Neural crest cell (in vitro differentiated cells): ENCODE data around the gene RNF135. TPM values are rescaled to one million over a fixed set of nuclear protein-coding genes. Genes with fewer than 3 reads are reported as not detected.

Experiments used
- DNase-seq: peaks from one replicate; pipeline ENCODE4 v3.0.0; 2021; ENCODE audit warnings: low read depth, mixed read lengths, low spot score
- H3K27ac Mint-ChIP-seq: one replicate; pipeline ENCODE4 v1.8.0; 2021; ENCODE audit warnings: mild to moderate bottlenecking, mixed read lengths; ENCODE audit not compliant: unreplicated experiment
- H3K27me3 Mint-ChIP-seq: 2 replicates; pipeline ENCODE4 v1.8.0; 2021; ENCODE audit warnings: low read depth, mild to moderate bottlenecking, mixed read lengths
- H3K36me3 Mint-ChIP-seq: 2 replicates; pipeline ENCODE4 v1.8.0; 2021; ENCODE audit warnings: low read depth, mild to moderate bottlenecking, mixed read lengths
- H3K4me1 Mint-ChIP-seq: 2 replicates; pipeline ENCODE4 v1.8.0; 2021; ENCODE audit warnings: mixed read lengths
- H3K4me3 Mint-ChIP-seq: one replicate; pipeline ENCODE4 v1.8.0; 2021; ENCODE audit warnings: mild to moderate bottlenecking, mixed read lengths
- H3K9me3 Mint-ChIP-seq: 2 replicates; pipeline ENCODE4 v1.8.0; 2021; ENCODE audit warnings: mixed read lengths
- long read RNA-seq: library from polyadenylated mRNA; unstranded; transcript quantifications from one replicate; pipeline ENCODE4 v2.0.0, GENCODE V29; 2020
- total RNA-seq: library from RNA; stranded (reverse); gene quantifications from 2 replicates; pipeline ENCODE4 v1.2.1, GENCODE V29; 2021
- TF ChIP-seq, protein P1 (sequence below): fragments of 200-600 bp; sonication (generic); conservative IDR thresholded peaks from 2 replicates; pipeline ENCODE4 v1.5.0; 2021; ENCODE audit warnings: antibody characterized with exemption, mild to moderate bottlenecking

RNF135 gene, protein sequence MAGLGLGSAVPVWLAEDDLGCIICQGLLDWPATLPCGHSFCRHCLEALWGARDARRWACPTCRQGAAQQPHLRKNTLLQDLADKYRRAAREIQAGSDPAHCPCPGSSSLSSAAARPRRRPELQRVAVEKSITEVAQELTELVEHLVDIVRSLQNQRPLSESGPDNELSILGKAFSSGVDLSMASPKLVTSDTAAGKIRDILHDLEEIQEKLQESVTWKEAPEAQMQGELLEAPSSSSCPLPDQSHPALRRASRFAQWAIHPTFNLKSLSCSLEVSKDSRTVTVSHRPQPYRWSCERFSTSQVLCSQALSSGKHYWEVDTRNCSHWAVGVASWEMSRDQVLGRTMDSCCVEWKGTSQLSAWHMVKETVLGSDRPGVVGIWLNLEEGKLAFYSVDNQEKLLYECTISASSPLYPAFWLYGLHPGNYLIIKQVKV
- 5.9 and 6.4 TPM in 2 replicates for total RNA-seq
- long read RNA-seq, partial matches to known transcripts, result 0 of 4 reads
- long read RNA-seq, other reads (novel, unspliced or antisense), result 0 of 4 reads

GRCh38 chr17:30970831-30971567 is at the start of gene RNF135:
Gene RNF135 (plus strand): TSS chr17:30971039. CDS start chr17:30971074, 35 bp downstream.
- Mint-ChIP-seq H3K27me3 (no peaks in the 10 kb centered on the region), H3K4me3 (peak within 1 kb of the TSS; percentile 93), H3K9me3 (no peaks in the 10 kb centered on the region), H3K27ac (peak within 1 kb of the TSS; percentile 95), H3K36me3 (peaks cover 10% of the 10 kb centered on the region), H3K4me1 (peaks cover 28% of the 10 kb centered on the region)
- TF ChIP-seq, protein P1, sequence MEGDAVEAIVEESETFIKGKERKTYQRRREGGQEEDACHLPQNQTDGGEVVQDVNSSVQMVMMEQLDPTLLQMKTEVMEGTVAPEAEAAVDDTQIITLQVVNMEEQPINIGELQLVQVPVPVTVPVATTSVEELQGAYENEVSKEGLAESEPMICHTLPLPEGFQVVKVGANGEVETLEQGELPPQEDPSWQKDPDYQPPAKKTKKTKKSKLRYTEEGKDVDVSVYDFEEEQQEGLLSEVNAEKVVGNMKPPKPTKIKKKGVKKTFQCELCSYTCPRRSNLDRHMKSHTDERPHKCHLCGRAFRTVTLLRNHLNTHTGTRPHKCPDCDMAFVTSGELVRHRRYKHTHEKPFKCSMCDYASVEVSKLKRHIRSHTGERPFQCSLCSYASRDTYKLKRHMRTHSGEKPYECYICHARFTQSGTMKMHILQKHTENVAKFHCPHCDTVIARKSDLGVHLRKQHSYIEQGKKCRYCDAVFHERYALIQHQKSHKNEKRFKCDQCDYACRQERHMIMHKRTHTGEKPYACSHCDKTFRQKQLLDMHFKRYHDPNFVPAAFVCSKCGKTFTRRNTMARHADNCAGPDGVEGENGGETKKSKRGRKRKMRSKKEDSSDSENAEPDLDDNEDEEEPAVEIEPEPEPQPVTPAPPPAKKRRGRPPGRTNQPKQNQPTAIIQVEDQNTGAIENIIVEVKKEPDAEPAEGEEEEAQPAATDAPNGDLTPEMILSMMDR, result peak; percentile 54
- peak; percentile 63 for DNase-seq

DNA sequence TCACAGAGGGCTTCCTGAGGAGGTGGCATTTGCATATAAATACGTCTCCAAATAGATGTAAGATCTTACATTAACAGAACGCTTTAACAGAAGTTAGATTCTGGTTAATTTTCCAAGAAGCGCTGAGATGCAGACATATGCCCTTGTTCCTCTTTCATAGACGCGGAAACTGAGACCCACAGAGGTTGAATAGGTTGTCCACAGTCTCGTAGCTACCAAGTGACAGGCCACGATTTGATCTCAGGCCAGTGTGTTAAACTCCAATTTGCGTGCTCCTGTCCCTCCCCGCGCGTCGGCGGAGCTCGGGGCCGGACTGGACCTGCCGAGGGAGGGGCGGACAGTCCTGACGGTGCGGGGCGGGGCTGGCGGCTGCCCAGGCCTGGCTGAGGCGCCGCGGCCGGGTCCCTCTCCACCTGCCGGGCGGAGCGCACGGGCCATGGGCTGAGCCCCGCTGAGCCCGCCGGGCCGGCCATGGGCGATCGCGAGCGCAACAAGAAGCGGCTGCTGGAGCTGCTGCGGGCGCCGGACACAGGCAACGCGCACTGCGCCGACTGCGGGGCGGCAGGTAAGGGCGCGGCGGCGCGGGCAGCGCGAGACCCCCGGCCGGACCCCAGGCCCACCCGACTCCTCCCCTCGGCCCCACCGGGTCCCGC is 49.2 kb upstream of the RNF135 start, which contains the start of gene ADAP2:
Gene ADAP2, plus strand, starts transcription at position 402 of the 653 bp plus-strand sequence. Its CDS starts 70 bp downstream, at position 472.
- Mint-ChIP-seq H3K4me3 (peak within 1 kb of the TSS; percentile 75), H3K36me3 (no peaks in the 10 kb centered on the region), H3K27ac (no peak within 1 kb of the TSS), H3K4me1 (peaks cover 21% of the 10 kb centered on the region), H3K9me3 (no peaks in the 10 kb centered on the region), H3K27me3 (peaks cover 80% of the 10 kb centered on the region)
- DNase-seq, result peak; percentile 8
- TF ChIP-seq, protein P1, result no peak

DNA sequence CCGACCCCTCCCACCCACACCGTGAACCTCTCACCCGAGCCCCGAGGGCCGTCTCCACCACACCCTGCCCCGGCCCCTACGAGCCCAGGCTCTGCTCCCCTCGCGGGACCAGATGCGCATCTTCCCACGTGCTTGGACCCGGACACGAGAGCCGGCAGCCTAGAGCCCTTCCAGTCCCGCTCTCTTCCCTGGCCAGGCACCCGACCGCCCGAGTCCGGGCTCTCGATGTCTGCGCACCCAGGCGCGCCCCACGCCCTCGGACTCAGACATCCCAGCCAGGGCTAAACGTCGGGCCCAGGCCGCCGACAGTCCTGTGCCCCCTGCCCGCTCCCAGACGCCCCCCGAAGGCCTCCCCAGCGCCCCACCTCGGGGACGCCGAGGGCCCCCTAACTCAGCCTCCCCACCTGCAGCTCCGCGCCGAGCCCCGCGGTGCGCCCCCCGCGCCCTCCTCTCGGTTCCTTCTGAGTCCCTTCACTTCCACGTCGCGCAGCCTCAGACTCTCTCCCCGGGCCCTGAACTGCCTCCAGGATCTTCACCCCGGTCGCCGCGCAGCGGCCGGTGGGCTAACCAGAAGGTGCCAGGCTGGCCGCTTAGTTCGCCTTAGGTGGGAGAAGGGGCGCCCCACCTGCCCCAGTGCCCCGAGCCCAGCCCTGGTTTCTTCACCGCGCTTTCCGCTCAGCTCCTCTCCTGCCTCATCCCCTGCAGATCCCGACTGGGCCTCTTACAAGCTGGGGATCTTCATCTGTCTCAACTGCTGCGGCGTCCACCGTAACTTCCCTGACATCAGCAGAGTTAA is 48.4 kb upstream of the RNF135 start:
- peaks cover 21% of the 10 kb centered on the region for H3K4me1 Mint-ChIP-seq
- no peaks in the 10 kb centered on the region for H3K36me3 Mint-ChIP-seq
- TF ChIP-seq, protein P1, result no peak
- no peaks in the 10 kb centered on the region for H3K9me3 Mint-ChIP-seq
- DNase-seq, result no peak
- H3K4me3 Mint-ChIP-seq, result peak overlapping the region; percentile 75
- H3K27ac Mint-ChIP-seq, result no peak overlapping the region
- H3K27me3 Mint-ChIP-seq, result peaks cover 85% of the 10 kb centered on the region

DNA sequence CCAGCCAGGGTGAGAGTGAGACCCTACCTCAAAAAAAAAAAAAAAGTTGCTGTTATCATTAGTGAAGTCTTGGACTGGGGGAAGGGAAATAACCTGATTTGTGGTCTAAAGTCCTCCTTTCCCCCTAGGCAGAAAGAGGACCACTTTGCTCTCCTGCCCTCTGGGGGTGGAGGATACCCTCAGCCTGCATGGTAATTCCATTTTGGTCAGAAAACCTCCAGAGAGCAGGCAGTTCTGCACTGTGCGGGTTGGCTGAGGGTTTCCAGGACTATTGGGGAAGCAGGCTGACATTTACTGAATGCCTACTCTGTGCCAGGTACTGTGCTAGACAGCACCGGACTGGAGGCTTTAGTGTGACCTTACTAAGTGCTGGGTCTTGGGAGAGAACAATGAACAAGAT is 46.5 kb upstream of the RNF135 start:
- no peaks in the 10 kb centered on the region for H3K9me3 Mint-ChIP-seq
- no peak for DNase-seq
- no peak overlapping the region for H3K4me3 Mint-ChIP-seq
- peaks cover 21% of the 10 kb centered on the region for H3K4me1 Mint-ChIP-seq
- TF ChIP-seq, protein P1, result no peak
- no peak overlapping the region for H3K27ac Mint-ChIP-seq
- peaks cover 75% of the 10 kb centered on the region for H3K27me3 Mint-ChIP-seq
- H3K36me3 Mint-ChIP-seq, result no peaks in the 10 kb centered on the region
